K562 (cell line): Measurements from ENCODE around the gene ETS1. TPM values are rescaled to one million over a fixed set of nuclear protein-coding genes. Genes with fewer than 3 reads are reported as not detected.

Experiments used
- ATAC-seq: fragments of 200-7000 bp; cut with Tn5 transposase; 3 replicates; pipeline ENCODE4 v1.9.1; 2020; ENCODE audit warnings: moderate library complexity
- BruUV-seq: library from RNA; stranded (reverse); fragments of 400-500 nt; replicated peaks from 2 replicates; lab custom pipeline; 2021; lab: Mats Ljungman, UMichigan
- CTCF ChIA-PET: fragments of 300-600 bp; formaldehyde crosslinking; extraction: SDS; loops from one replicate; lab custom pipeline; 2021; ENCODE audit warnings: low intra/inter-chr PET ratio; lab: Yijun Ruan, JAX
- POLR2A ChIA-PET: fragments of 300-600, 350-650 bp; sonication (Branson Sonifier 250); formaldehyde crosslinking; extraction: SDS; loops from one replicate; lab custom pipeline; 2021; ENCODE audit warnings: antibody characterized with exemption, inconsistent platforms; lab: Yijun Ruan, JAX
- DNase-seq, 4 experiments: peaks; one replicate each; pipeline versions ENCODE4 v3.0.0 to v3.0.0-alpha.2; 2011 to 2018; ENCODE audit warnings: low spot score in 3 of 4, mixed read lengths in 3 of 4; ENCODE audit errors: extremely low read depth in 1 of 4
- FAIRE-seq: peaks from 2 replicates; lab custom pipeline; 2011; peaks lifted over from hg19 to GRCh38; lab: Jason Lieb, UNC
- H2AFZ ChIP-seq: 2 replicates; pipeline ENCODE4 v1.6.0; 2011; ENCODE audit warnings: low read depth, low read length, control low read depth, inconsistent platforms
- H3K27ac ChIP-seq: fragments of 200-600 bp; 3 replicates; pipeline ENCODE4 v1.8.0; 2011; ENCODE audit warnings: low read depth, mild to moderate bottlenecking, control low read depth, inconsistent platforms, low read length, moderate library complexity, mixed read lengths; ENCODE audit errors: extremely low read depth
- H3K27me3 ChIP-seq, 2 experiments: fragments of 300-600 bp in 1 of 2; 2 replicates in 1 of 2; 3 replicates in 1 of 2; pipeline versions ENCODE4 v1.6.0 to v1.8.0; 2011; ENCODE audit warnings: inconsistent platforms in 2 of 2, low read length in 2 of 2, mild to moderate bottlenecking in 1 of 2, mixed read lengths in 1 of 2, moderate library complexity in 1 of 2; ENCODE audit not compliant: control insufficient read depth in 2 of 2, insufficient read depth in 2 of 2
- H3K36me3 ChIP-seq: fragments of 300-600 bp; 3 replicates; pipeline ENCODE4 v1.8.0; 2011; ENCODE audit warnings: mild to moderate bottlenecking, low read length, inconsistent platforms; ENCODE audit not compliant: control insufficient read depth, insufficient read depth
- H3K4me1 ChIP-seq, 2 experiments: fragments of 200-600 bp in 1 of 2; replicated peaks in 1 of 2; 2 replicates in 1 of 2; 3 replicates in 1 of 2; pipeline versions ENCODE4 v1.5.1 to v1.8.0; 2011; ENCODE audit warnings: inconsistent platforms in 2 of 2, low read length in 2 of 2, mild to moderate bottlenecking in 1 of 2, mixed read lengths in 1 of 2, moderate library complexity in 1 of 2; ENCODE audit not compliant: control insufficient read depth in 2 of 2, insufficient read depth in 2 of 2
- H3K4me2 ChIP-seq: 2 replicates; pipeline ENCODE4 v1.6.1; 2011; ENCODE audit warnings: low read length, control low read depth, inconsistent platforms, mixed read lengths; ENCODE audit not compliant: insufficient read depth
- H3K4me3 ChIP-seq: fragments of 200-600 bp; sonication (generic), shearing (Covaris generic); 2 replicates; pipeline ENCODE4 v1.5.1; 2016; ENCODE audit warnings: control low read depth, inconsistent platforms
- H3K79me2 ChIP-seq: fragments of 200-600 bp; 3 replicates; pipeline ENCODE4 v1.8.0; 2011; ENCODE audit warnings: low read length, inconsistent platforms; ENCODE audit not compliant: control insufficient read depth, insufficient read depth
- H3K9ac ChIP-seq, 2 experiments: 2 replicates each; pipeline versions ENCODE4 v1.6.0 to v1.6.1; 2011; ENCODE audit warnings: low read depth in 2 of 2, low read length in 2 of 2, control low read depth in 1 of 2, inconsistent platforms in 1 of 2, mild to moderate bottlenecking in 1 of 2, mixed read lengths in 1 of 2; ENCODE audit not compliant: insufficient read depth in 1 of 2
- H3K9me1 ChIP-seq: one replicate; pipeline ENCODE4 v1.6.0; 2011; ENCODE audit warnings: inconsistent platforms, mild to moderate bottlenecking, low read length, moderate library complexity; ENCODE audit not compliant: control insufficient read depth, insufficient read depth
- H3K9me3 ChIP-seq: replicated peaks from 2 replicates; pipeline ENCODE4 v1.5.1; 2011; ENCODE audit warnings: low read depth, low read length, inconsistent platforms; ENCODE audit not compliant: control insufficient read depth, insufficient read depth
- H4K20me1 ChIP-seq: replicated peaks from 2 replicates; pipeline ENCODE4 v1.6.1; 2011; ENCODE audit warnings: low read length, inconsistent platforms, mixed read lengths; ENCODE audit not compliant: control insufficient read depth, insufficient read depth
- BRD9 ChIP-seq: fragments of 450-650 bp; IDR thresholded peaks from 2 replicates; pipeline ENCODE4 v1.6.1; 2018; ENCODE audit warnings: low read depth; ENCODE audit not compliant: partially characterized antibody
- EGR1 ChIP-seq: fragments of 450-650 bp; conservative IDR thresholded peaks from 2 replicates; pipeline ENCODE4 v1.6.1; 2017; ENCODE audit warnings: mild to moderate bottlenecking
- GTF2F1 ChIP-seq: IDR thresholded peaks from 2 replicates; pipeline ENCODE4 v1.6.1; 2011; ENCODE audit warnings: low read depth, low read length, improper control_type of control experiment
- TGIF2 ChIP-seq: sonication (generic); formaldehyde crosslinking; IDR thresholded peaks from 2 replicates; pipeline ENCODE4 v1.8.1; 2022; ENCODE audit warnings: mild to moderate bottlenecking, missing genetic modification reagents, moderate library complexity
- THRAP3 ChIP-seq: fragments of 450-650 bp; IDR thresholded peaks from 2 replicates; pipeline ENCODE4 v1.6.1; 2016; ENCODE audit warnings: mild to moderate bottlenecking, inconsistent platforms, borderline replicate concordance
- YY1 ChIP-seq, 3 experiments: IDR thresholded peaks; 2 replicates each; pipeline ENCODE4 v1.6.1; 2011; ENCODE audit warnings: low read length in 2 of 3, mild to moderate bottlenecking in 2 of 3, moderate library complexity in 2 of 3, borderline replicate concordance in 1 of 3, control low read depth in 1 of 3, low read depth in 1 of 3; ENCODE audit not compliant: insufficient read depth in 3 of 3, insufficient replicate concordance in 2 of 3, control insufficient read depth in 1 of 3, insufficient read length in 1 of 3; ENCODE audit errors: extremely low read depth in 1 of 3
- ZNF175 ChIP-seq: fragments of 200-800 bp; sonication (Bioruptor generic); IDR thresholded peaks from 2 replicates; pipeline ENCODE4 v1.6.1; 2016; ENCODE audit warnings: low read depth, mild to moderate bottlenecking, missing genetic modification characterization, missing compliant biosample characterization
- ZNF707 ChIP-seq: fragments of 250-450 bp; sonication (Bioruptor Pico); conservative IDR thresholded peaks from 2 replicates; pipeline ENCODE4 v1.8.0; 2022; ENCODE audit warnings: inconsistent platforms, mild to moderate bottlenecking, moderate library complexity
- WGBS: fragments of 100-300 bp; shearing (Covaris generic); methylation state at CpG from one replicate; pipeline ENCODE4 v1.1.6; 2016; ENCODE audit warnings: low coverage, mixed read lengths; ENCODE audit not compliant: insufficient coverage; ENCODE audit errors: missing lambda C conversion rate; 5-methylcytosine and 5-hydroxymethylcytosine counted together
- in situ Hi-C: fragments of 300-500 bp; cut with MboI; formaldehyde crosslinking; loops from 4 replicates; pipeline ENCODE4 v1.15.0; 2018; ENCODE audit warnings: inconsistent platforms, mixed read lengths
- intact Hi-C: fragments of 100-400 bp; cut with micrococcal nuclease; formaldehyde crosslinking; loops from 2 replicates; pipeline ENCODE4 v1.14.2; 2022
- polyA plus RNA-seq, 8 experiments: library from polyadenylated mRNA; depleted of rRNA in 4 of 8; stranded (reverse) in 5 of 8; unstranded in 3 of 8; fragments of >200 nt; fragmentation: Nextera tagmentation in 2 of 8; fragmentation: Illumina TruSeq in 1 of 8; extraction: Ambion mirVana in 2 of 8; extraction: Trizol in 1 of 8; gene quantifications; 2 replicates each; pipeline versions ENCODE4 v1.2.1 to v1.2.3, GENCODE V29; 2011 to 2014; ENCODE audit warnings: inconsistent platforms in 1 of 8, missing spikeins in 1 of 8
- total RNA-seq, 7 experiments: library from RNA; depleted of rRNA in 6 of 7; stranded (reverse); fragments of >200 nt in 6 of 7; fragmentation: Illumina TruSeq in 2 of 7; extraction: Trizol in 2 of 7; gene quantifications; 2 replicates each; pipeline versions ENCODE4 v1.2.1 to v1.2.3, GENCODE V29; 2011 to 2021; ENCODE audit warnings: low replicate concordance in 1 of 7
- TF ChIP-seq, protein P1 (sequence below): IDR thresholded peaks from 2 replicates; pipeline ENCODE4 v1.6.1; 2011; ENCODE audit not compliant: insufficient read length; ENCODE audit errors: extremely low read depth
- TF ChIP-seq, protein P2 (sequence below): fragments of 450-650 bp; conservative IDR thresholded peaks from 2 replicates; pipeline ENCODE4 v1.6.1; 2016; ENCODE audit warnings: missing genetic modification characterization, low read depth, mild to moderate bottlenecking, control low read depth, missing compliant biosample characterization

Gene ETS1
- total and polyA plus RNA-seq, 9 of the 15 experiments (the other 6 are each of a cell fraction or from before 2014, with no cell fraction given): 0.04 to 1.4 (median 0.23) TPM

DNA sequence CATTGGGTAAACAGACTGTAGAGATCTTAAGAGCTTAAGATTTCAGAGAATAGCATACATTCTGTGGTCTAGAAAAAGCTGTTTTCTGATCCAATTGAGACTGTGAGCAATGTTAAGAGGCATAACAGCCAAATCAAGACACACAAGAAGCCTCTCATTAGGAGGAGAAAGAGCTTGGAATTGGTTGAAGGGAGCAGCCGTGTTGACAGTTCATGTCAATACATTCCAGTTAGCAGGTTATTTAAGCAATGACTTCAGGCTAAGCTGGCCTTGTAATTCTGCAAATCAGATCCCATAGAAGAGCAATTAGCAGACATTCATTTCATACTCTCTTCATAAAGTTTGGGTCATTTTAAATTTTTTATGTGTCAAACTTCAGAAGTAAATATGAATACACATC is 50.9 kb downstream of the ETS1 start:
- BruUV-seq: no TSS peak
- no peak overlapping the region for H3K4me2 ChIP-seq
- H3K27me3 ChIP-seq: no peaks in the 10 kb centered on the region
- H3K4me1 ChIP-seq: no peaks in the 10 kb centered on the region
- in situ Hi-C loops (no loop called here), intact Hi-C loops (no loop called here)
- no peak overlapping the region for H3K27ac ChIP-seq
- ChIA-PET POLR2A (no interaction called here), CTCF (no interaction called here)
- H3K9me1 ChIP-seq: no peaks in the 10 kb centered on the region
- H3K79me2 ChIP-seq: no peaks in the 10 kb centered on the region
- TF ChIP-seq ZNF707 (CRISPR knock-in tag) (no peak), TGIF2 (no peak), ZNF175 (CRISPR knock-in tag) (no peak), THRAP3 (no peak), GTF2F1 (no peak), YY1 (IDR thresholded peaks at IDR 0.05; ENCODE audit: borderline replicate concordance in 1 of 3, control insufficient read depth in 1 of 3, extremely low read depth in 1 of 3, insufficient read depth in 3 of 3, insufficient read length in 1 of 3, insufficient replicate concordance in 2 of 3, low read depth in 1 of 3, low read length in 2 of 3) (no peak), EGR1 (no peak), BRD9 (no peak)
- TF ChIP-seq, protein P1, sequence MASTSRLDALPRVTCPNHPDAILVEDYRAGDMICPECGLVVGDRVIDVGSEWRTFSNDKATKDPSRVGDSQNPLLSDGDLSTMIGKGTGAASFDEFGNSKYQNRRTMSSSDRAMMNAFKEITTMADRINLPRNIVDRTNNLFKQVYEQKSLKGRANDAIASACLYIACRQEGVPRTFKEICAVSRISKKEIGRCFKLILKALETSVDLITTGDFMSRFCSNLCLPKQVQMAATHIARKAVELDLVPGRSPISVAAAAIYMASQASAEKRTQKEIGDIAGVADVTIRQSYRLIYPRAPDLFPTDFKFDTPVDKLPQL: no peak
- TF ChIP-seq, protein P2, sequence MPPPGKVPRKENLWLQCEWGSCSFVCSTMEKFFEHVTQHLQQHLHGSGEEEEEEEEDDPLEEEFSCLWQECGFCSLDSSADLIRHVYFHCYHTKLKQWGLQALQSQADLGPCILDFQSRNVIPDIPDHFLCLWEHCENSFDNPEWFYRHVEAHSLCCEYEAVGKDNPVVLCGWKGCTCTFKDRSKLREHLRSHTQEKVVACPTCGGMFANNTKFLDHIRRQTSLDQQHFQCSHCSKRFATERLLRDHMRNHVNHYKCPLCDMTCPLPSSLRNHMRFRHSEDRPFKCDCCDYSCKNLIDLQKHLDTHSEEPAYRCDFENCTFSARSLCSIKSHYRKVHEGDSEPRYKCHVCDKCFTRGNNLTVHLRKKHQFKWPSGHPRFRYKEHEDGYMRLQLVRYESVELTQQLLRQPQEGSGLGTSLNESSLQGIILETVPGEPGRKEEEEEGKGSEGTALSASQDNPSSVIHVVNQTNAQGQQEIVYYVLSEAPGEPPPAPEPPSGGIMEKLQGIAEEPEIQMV: no peak
- no peaks in the 10 kb centered on the region for H3K36me3 ChIP-seq
- no peak overlapping the region for H3K9ac ChIP-seq
- H2AFZ ChIP-seq: no peak overlapping the region
- H3K4me3 ChIP-seq: no peak overlapping the region
- H3K9me3 ChIP-seq: no peaks in the 10 kb centered on the region
- no peaks in the 10 kb centered on the region for H4K20me1 ChIP-seq
- no peak for FAIRE-seq
- WGBS: 0% methylated on average over 1 of the region's 1 CpG
- no peak for DNase-seq
- no peak for ATAC-seq
